GM12874 (cell line): ENCODE data around the gene RELN.

Experiments
- TF ChIP-seq, protein P1 (sequence below): IDR thresholded peaks from 2 replicates; pipeline ENCODE4 v1.5.1; 2011; ENCODE audit warnings: low read depth, mild to moderate bottlenecking, control low read depth, low read length, moderate library complexity; ENCODE audit not compliant: insufficient read depth

Gene RELN

GRCh38 chr7:103989785-103990767 is 618 bp upstream of the RELN start:
- TF ChIP-seq, protein P1, sequence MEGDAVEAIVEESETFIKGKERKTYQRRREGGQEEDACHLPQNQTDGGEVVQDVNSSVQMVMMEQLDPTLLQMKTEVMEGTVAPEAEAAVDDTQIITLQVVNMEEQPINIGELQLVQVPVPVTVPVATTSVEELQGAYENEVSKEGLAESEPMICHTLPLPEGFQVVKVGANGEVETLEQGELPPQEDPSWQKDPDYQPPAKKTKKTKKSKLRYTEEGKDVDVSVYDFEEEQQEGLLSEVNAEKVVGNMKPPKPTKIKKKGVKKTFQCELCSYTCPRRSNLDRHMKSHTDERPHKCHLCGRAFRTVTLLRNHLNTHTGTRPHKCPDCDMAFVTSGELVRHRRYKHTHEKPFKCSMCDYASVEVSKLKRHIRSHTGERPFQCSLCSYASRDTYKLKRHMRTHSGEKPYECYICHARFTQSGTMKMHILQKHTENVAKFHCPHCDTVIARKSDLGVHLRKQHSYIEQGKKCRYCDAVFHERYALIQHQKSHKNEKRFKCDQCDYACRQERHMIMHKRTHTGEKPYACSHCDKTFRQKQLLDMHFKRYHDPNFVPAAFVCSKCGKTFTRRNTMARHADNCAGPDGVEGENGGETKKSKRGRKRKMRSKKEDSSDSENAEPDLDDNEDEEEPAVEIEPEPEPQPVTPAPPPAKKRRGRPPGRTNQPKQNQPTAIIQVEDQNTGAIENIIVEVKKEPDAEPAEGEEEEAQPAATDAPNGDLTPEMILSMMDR, result no peak

GRCh38 chr7:103988468-103989199 is 824 bp downstream of the RELN start:
- TF ChIP-seq, protein P1, result no peak

GRCh38 chr7:103987451-103987850 is 2.0 kb downstream of the RELN start:
- TF ChIP-seq, protein P1, result no peak

GRCh38 chr7:103985565-103986126 is 3.8 kb downstream of the RELN start:
- TF ChIP-seq, protein P1, result no peak

DNA sequence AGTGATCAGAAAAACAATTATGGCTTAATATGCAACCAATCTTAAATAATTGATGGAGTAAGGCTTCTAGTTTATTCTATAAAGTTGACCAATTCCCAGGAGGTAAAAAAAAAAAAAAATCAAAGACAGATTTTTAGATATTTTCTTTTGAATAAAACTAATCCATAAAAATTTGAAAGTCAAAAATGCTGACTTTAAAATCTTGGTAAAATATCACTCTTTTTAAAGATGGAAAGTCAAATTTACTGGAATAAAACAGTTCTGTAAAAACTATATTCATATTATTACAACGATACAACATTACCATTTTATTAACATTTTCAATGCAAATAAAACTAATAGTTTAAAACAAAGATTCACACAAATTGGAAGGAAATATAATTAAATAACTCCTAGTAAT is 5.4 kb downstream of the RELN start:
- TF ChIP-seq, protein P1, result no peak

GRCh38 chr7:103983201-103983977 is 6.1 kb downstream of the RELN start:
- TF ChIP-seq, protein P1, result no peak
